Eye (tissue), 1 donor: ENCODE results near the gene WNT9B.

Experiments
- DNase-seq: peaks from one replicate; pipeline ENCODE4 v3.0.0-alpha.2; 2015

Gene WNT9B, protein sequence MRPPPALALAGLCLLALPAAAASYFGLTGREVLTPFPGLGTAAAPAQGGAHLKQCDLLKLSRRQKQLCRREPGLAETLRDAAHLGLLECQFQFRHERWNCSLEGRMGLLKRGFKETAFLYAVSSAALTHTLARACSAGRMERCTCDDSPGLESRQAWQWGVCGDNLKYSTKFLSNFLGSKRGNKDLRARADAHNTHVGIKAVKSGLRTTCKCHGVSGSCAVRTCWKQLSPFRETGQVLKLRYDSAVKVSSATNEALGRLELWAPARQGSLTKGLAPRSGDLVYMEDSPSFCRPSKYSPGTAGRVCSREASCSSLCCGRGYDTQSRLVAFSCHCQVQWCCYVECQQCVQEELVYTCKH

DNA sequence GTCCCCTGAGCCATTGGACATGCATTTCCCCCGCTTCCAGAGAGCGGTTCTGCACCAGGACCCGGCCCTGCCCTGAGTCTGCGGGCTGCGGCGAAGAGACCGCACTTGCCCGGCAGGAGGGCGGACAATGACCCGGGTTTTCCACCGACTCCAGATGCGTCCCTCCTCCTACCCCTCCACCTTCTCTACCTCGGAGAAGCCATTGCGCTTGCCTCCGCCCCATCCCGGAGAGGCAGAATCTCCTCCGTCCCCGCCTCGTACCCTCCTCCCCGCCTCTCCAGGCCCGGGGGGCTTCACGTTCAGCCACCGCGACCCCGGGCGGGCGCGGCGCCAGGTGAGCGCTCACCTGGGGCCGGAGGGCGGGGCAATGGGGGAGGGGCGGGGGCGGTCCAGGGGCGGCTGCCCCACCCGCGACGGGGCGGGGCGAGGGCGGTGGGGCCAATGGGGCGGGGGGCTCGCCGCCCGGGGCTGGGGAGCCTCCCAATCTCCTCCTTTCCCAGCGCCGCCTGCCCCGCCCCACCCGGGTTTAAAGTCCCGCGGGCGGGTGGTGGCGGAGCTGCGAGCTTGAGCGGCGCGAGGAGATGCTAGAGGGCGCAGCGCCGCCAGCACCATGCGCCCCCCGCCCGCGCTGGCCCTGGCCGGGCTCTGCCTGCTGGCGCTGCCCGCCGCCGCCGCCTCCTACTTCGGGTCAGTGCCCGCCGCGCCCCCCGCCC, at the start of gene WNT9B:
WNT9B (plus strand) TSS at position 555 of the 713 bp plus-strand sequence; CDS start at position 611, 56 bp downstream.
- DNase-seq: peak; percentile 67

- no peak for DNase-seq
Measured at GRCh38 chr17:46802800-46803199, 48.6 kb upstream of the WNT9B start.

- DNase-seq: no peak
Measured at GRCh38 chr17:46803544-46803943, 47.8 kb upstream of the WNT9B start.

GRCh38 chr17:46805771-46806170, 45.6 kb upstream of the WNT9B start:
- DNase-seq: no peak

- no peak for DNase-seq
Measured at GRCh38 chr17:46809110-46809571, 42.2 kb upstream of the WNT9B start.

- no peak for DNase-seq
Measured at GRCh38 chr17:46810837-46811236, 40.5 kb upstream of the WNT9B start.

DNA sequence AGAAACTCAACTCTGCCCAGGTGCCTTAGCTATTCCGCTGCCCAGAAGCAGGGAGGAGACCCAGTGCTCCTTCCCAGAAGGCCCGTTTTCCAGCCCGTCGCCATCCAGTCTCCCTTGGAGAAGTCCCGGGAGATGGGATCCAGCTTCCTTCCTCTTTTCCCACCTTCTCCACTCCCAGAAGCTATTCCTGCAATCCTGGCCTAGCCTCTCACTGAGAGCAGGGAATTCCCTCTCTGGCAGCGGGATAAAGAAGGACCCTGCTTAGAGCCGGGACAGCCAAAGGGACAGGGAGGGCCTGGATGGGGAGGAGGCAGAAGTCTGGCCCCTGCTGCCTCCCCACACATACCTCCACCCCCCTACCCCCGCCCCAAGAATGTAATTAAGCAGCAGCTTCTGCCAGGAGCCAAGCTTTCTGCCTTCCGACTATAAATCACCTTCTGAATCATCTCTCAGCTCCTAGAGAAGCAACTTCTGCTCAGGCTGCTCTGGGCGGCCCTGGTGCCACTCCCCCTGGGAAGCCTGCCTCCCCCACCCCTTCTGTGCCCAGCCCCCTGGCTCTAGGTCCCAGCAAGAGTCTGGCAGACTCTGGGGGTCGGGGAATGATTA, 39.3 kb upstream of the WNT9B start:
- no peak for DNase-seq

GRCh38 chr17:46812624-46813318, 38.6 kb upstream of the WNT9B start:
- DNase-seq: no peak

- DNase-seq: no peak
Measured at GRCh38 chr17:46813920-46814319, 37.5 kb upstream of the WNT9B start.

- DNase-seq: no peak
Measured at GRCh38 chr17:46814446-46814845, 36.9 kb upstream of the WNT9B start.

- DNase-seq: peak; percentile 36
Measured at GRCh38 chr17:46815474-46816353, 35.7 kb upstream of the WNT9B start.

- DNase-seq: no peak
Measured at GRCh38 chr17:46817151-46817900, 34.1 kb upstream of the WNT9B start.

DNA sequence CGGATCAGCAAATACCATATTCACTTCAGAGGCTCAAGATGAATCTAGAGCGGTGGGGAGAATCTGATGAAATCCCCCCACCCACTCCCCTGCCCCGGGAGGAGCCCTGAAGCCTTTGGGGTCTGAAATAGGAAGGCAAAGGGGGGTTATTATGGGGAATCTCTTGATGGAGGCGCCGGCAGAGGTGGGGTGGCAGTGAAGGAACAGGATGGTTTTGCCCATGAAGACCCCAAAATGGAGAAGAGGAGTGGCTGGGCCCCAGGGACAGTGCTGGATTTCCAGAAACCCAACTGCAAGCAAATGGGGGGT, 33.5 kb upstream of the WNT9B start:
- DNase-seq: no peak

DNA sequence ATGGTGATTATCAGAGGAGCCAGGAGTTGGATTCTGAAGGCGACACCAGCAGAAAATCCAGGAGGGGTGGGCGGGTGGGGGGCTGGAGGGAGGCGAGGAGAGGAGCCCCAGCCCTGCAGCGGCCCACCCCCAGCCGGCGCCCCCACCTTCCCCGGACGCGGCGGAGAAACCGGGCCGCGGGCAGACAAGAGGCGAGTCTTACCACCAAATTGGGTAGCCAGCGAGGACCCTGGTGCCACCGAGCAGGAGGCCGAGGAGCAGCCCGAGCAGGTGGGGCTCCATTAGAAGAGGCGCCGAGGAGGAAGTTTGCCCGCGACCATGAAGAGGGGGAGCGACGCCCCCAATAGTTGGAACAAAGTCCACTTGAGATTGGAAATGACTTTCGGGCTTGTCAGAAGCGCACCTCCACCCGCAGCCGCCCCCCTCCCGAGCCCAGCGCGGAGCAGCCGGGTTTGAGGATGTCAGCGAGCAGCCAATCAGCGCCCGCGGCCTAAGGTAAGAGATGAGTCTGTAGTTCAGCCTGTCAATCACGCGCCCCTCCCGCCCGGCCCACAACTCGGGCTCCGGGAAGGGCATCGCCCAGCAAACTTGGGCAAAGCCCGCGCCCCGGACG, 33.0 kb upstream of the WNT9B start, which contains the start of gene WNT3:
WNT3 (minus strand) TSS at position 377 of the 613 bp plus-strand sequence; CDS start at position 282, 95 bp downstream.
- peak; percentile 66 for DNase-seq

DNA sequence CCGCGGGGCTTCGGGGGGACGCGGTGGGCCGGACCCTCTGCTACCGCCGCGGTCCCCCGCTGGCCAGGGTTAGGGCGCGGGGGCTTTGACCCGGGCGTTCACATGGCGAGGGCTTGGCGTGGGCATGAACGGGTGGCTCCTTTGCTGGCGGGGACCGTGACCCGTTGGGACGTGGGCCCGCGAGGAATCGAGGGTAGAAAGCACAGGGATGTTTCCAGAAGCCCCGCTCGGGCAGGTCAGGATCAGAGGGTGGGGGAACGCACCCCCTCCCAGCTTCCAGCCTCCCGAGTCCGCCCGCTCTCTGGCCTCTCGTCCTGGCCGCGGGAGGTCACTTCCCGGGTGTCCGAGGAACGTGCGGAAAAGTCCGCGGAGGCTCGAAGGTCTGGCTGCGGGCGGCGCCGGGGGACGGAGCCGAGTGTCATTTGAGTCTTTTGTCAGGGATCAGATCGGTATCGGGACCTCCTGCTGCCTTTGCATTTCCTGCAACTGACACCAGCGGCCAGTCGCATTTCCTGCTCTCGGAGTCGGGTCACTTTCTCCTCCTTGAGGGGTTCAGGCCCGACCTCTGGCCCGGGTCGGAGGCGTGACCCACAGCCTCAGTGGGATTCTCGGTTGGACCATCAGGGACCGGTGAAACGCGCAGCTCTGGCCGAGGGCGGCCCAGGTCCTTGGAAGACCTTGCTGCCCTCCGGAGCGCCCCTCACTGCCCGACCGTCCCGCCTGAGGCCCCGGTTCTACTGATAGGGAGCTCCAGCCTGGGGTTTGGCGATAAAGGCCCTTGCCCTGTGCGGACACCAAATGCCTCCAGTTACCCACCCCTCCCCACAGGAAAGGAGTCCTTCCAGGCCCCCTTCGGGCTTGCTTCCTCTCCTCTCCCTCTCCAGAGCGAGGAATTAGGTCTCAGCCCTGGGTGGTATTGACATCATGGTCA, 32.2 kb upstream of the WNT9B start:
- peak; percentile 63 for DNase-seq

DNA sequence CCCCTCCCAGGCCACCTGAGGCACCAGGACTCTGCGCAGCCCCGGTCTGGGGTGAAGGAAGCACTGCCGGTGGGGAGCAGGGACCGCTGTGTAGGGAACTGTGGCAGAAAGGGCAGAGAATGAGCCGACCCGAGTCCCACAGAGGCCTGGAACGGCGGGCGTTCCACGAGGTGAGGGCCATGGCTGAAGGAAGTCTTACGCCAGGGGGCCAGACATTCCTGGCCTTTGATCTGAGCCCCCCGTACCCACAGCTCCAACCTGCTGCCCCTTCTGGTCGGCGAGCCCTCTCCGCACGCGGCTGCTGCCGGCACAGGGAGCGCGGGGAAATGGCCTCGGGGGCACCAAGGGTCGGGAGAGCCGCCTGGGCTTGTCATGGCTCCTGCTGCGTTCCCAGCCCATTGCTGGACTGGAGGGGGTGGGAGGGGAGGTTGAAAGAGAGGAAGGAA, 31.5 kb upstream of the WNT9B start:
- DNase-seq: peak; percentile 33

- DNase-seq: no peak
Measured at GRCh38 chr17:46820592-46821450, 30.6 kb upstream of the WNT9B start.
